IPS-20b (cell line): ENCODE data around the gene TEX38.
"Not testable (repeated sequence)": the region's sequence is repeated elsewhere in the genome, so short reads cannot be mapped to it uniquely, and the experiment has no call there.

Experiments
- H3K27ac ChIP-seq: one replicate; pipeline ENCODE4 v1.5.1; 2013; ENCODE audit warnings: low read length
- H3K27me3 ChIP-seq: 2 replicates; pipeline ENCODE4 v1.6.1; 2013; ENCODE audit warnings: mild to moderate bottlenecking, low read length, inconsistent platforms; ENCODE audit not compliant: insufficient read depth
- H3K36me3 ChIP-seq: 2 replicates; pipeline ENCODE4 v1.6.1; 2013; ENCODE audit warnings: low read depth, mild to moderate bottlenecking, inconsistent platforms, low read length, moderate library complexity; ENCODE audit not compliant: insufficient read depth
- H3K4me1 ChIP-seq: 2 replicates; pipeline ENCODE4 v1.6.1; 2013; ENCODE audit warnings: mild to moderate bottlenecking, control low read depth, inconsistent platforms, low read length, moderate library complexity; ENCODE audit not compliant: insufficient read depth
- H3K4me3 ChIP-seq: 2 replicates; pipeline ENCODE4 v1.5.1; 2013; ENCODE audit warnings: mild to moderate bottlenecking, low read length, inconsistent platforms
- H3K9ac ChIP-seq: 2 replicates; pipeline ENCODE4 v1.6.1; 2013; ENCODE audit warnings: low read depth, mild to moderate bottlenecking, inconsistent platforms, low read length, moderate library complexity
- H3K9me3 ChIP-seq: 2 replicates; pipeline ENCODE4 v1.6.1; 2013; ENCODE audit warnings: mild to moderate bottlenecking, low read depth, low read length, inconsistent platforms; ENCODE audit not compliant: insufficient read depth

Gene TEX38

DNA sequence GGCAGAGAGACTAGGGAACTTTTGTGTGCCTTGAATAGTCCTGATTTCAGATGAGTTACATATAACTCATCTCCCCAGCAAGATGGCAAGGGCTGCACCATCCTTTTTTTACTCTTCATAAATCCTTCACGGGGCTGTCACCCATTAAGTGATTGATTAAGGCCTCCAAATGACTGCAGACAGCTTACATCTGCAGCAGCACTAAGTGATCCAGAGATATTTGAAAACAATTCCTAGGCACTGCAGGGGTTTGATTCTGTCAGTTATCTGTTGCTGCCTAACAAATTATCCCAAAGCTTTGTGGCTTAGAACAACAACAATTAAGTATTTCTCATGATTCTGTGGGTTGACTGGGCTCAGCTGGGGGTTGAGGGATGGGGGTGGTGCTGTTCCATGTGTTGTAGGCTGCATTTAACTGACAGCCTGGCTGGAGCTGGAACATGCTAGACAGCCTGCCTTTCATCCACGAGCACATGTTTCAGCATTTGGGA is 19.3 kb downstream of the TEX38 start:
- H3K36me3 ChIP-seq, result peaks cover 87% of the 10 kb centered on the region
- H3K27me3 ChIP-seq, result no peaks in the 10 kb centered on the region
- no peaks in the 10 kb centered on the region for H3K4me1 ChIP-seq
- no peaks in the 10 kb centered on the region for H3K9me3 ChIP-seq
- H3K4me3 ChIP-seq, result no peak overlapping the region
- H3K9ac ChIP-seq, result no peak overlapping the region
- no peak overlapping the region for H3K27ac ChIP-seq

DNA sequence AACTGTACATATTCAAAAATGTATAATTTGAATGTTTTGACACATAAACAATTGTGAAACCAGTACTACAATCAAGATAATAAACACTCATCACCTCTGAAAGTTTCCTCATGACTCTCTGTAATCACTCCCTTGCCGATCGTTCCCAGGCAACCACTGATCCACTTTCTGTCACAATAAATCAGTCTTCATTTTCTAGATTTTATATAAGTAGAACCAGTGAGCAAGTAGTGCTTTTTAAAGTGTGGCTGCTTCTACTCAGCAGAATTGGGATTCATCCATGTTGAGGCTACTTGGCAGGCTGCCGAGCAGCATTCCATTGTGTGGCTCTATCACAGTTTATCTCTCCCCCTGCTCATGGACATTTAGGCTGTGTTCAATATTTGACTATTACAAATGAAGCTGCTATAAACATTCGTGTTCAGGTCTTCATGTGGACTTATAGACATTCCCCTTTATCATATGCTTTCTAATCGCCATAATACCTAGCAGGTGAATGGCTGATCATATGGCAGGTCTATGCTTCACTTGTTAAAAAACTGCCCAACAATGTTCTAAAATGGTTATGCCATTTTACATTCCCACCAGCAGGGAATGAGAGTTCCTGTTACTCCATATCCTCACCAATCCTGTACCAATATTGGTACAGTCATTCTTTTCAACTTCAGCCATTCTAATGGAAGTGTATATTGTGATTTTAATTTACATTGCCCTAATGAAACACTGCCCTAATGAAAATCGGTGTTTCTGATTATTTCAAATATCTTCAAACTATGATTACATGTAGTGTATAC is 20.5 kb downstream of the TEX38 start:
- H3K9ac ChIP-seq, result no peak overlapping the region
- no peaks in the 10 kb centered on the region for H3K9me3 ChIP-seq
- H3K27ac ChIP-seq, result no peak overlapping the region
- H3K4me1 ChIP-seq, result no peaks in the 10 kb centered on the region
- no peak overlapping the region for H3K4me3 ChIP-seq
- peaks cover 84% of the 10 kb centered on the region for H3K36me3 ChIP-seq
- H3K27me3 ChIP-seq, result no peaks in the 10 kb centered on the region

GRCh38 chr1:46692811-46693770 is 21.4 kb downstream of the TEX38 start:
- H3K27ac ChIP-seq, result no peak overlapping the region
- no peaks in the 10 kb centered on the region for H3K4me1 ChIP-seq
- H3K27me3 ChIP-seq, result no peaks in the 10 kb centered on the region
- no peak overlapping the region for H3K9ac ChIP-seq
- H3K4me3 ChIP-seq, result no peak overlapping the region
- peaks cover 80% of the 10 kb centered on the region for H3K36me3 ChIP-seq
- H3K9me3 ChIP-seq, result no peaks in the 10 kb centered on the region

DNA sequence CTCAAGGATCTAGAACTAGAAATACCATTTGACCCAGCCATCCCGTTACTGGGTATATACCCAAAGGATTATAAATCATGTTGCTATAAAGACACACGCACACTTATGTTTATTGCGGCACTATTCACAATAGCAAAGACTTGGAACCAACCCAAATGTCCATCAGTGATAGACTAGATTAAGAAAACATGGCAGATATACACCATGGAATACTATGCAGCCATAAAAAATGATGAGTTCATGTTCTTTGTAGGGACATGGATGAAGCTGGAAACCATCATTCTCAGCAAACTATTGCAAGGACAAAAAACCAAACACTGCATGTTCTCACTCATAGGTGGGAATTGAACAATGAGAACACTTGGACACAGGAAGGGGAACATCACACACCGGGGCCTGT is 23.0 kb downstream of the TEX38 start:
- not testable (repeated sequence) for H3K27me3 ChIP-seq, H3K9me3 ChIP-seq, H3K9ac ChIP-seq, H3K4me1 ChIP-seq, H3K27ac ChIP-seq, H3K4me3 ChIP-seq
- H3K36me3 ChIP-seq, result peaks cover 67% of the 10 kb centered on the region

GRCh38 chr1:46697053-46697452 is 25.4 kb downstream of the TEX38 start:
- H3K9me3 ChIP-seq, result no peaks in the 10 kb centered on the region
- no peak overlapping the region for H3K9ac ChIP-seq
- H3K27me3 ChIP-seq, result no peaks in the 10 kb centered on the region
- H3K4me3 ChIP-seq, result no peak overlapping the region
- peaks cover 60% of the 10 kb centered on the region for H3K36me3 ChIP-seq
- H3K27ac ChIP-seq, result no peak overlapping the region
- no peaks in the 10 kb centered on the region for H3K4me1 ChIP-seq

GRCh38 chr1:46699666-46700065 is 28.0 kb downstream of the TEX38 start:
- peaks cover 67% of the 10 kb centered on the region for H3K36me3 ChIP-seq
- no peaks in the 10 kb centered on the region for H3K4me1 ChIP-seq
- H3K4me3 ChIP-seq, result no peak overlapping the region

GRCh38 chr1:46703927-46704641 is 32.4 kb downstream of the TEX38 start:
- Histone ChIP-seq H3K9ac (no peak overlapping the region), H3K27ac (no peak overlapping the region), H3K36me3 (peaks cover 83% of the 10 kb centered on the region), H3K27me3 (no peaks in the 10 kb centered on the region), H3K9me3 (no peaks in the 10 kb centered on the region), H3K4me1 (no peaks in the 10 kb centered on the region), H3K4me3 (no peak overlapping the region)

More at GRCh38 chr1:46699666-46700065, 28.0 kb downstream of the TEX38 start:
- no peak overlapping the region for H3K9ac ChIP-seq
- no peak overlapping the region for H3K27ac ChIP-seq
- no peaks in the 10 kb centered on the region for H3K9me3 ChIP-seq
- no peaks in the 10 kb centered on the region for H3K27me3 ChIP-seq

GRCh38 chr1:46705408-46705807 is 33.8 kb downstream of the TEX38 start:
- no peak overlapping the region for H3K4me3 ChIP-seq
- H3K27me3 ChIP-seq, result no peaks in the 10 kb centered on the region
- H3K27ac ChIP-seq, result no peak overlapping the region
- no peaks in the 10 kb centered on the region for H3K4me1 ChIP-seq
- no peak overlapping the region for H3K9ac ChIP-seq
- H3K36me3 ChIP-seq, result peaks cover 84% of the 10 kb centered on the region
- no peaks in the 10 kb centered on the region for H3K9me3 ChIP-seq

GRCh38 chr1:46708121-46708520 is 36.5 kb downstream of the TEX38 start:
- Histone ChIP-seq H3K27me3 (no peaks in the 10 kb centered on the region), H3K4me1 (no peaks in the 10 kb centered on the region), H3K36me3 (peaks cover 88% of the 10 kb centered on the region), H3K9ac (no peak overlapping the region), H3K4me3 (no peak overlapping the region), H3K27ac (no peak overlapping the region), H3K9me3 (no peaks in the 10 kb centered on the region)

DNA sequence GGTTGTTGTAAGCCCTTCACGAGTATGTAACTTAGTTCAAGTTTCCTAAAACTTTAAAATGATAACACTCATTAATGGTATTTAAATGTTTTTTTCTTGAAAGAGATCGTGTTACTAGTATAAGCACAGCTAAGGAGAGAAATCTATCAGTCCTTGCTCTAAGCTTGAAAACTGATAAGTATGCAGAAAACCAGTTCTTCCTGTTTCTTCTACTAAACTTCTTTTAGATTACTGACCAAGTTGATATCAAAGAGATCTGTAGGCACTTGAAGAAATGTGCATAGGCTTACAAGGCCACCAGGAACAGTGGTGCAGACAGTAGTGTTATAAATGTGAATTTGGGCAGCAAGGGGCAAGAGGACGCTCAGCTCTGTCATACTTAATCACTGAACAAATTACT is 43.3 kb downstream of the TEX38 start:
- H3K36me3 ChIP-seq, result peaks cover 58% of the 10 kb centered on the region
- H3K4me3 ChIP-seq, result no peak overlapping the region
- H3K9ac ChIP-seq, result no peak overlapping the region
- no peak overlapping the region for H3K27ac ChIP-seq
- peaks cover 16% of the 10 kb centered on the region for H3K4me1 ChIP-seq
- H3K27me3 ChIP-seq, result no peaks in the 10 kb centered on the region
- H3K9me3 ChIP-seq, result no peaks in the 10 kb centered on the region

- Histone ChIP-seq H3K4me1 (peaks cover 16% of the 10 kb centered on the region), H3K9ac (peak overlapping the region; percentile 87; the same call in 1 of the 2 replicates), H3K27me3 (no peaks in the 10 kb centered on the region), H3K9me3 (no peaks in the 10 kb centered on the region), H3K27ac (no peak overlapping the region), H3K36me3 (peaks cover 34% of the 10 kb centered on the region), H3K4me3 (peak overlapping the region; percentile 92)
Observed at GRCh38 chr1:46717654-46718053, 46.0 kb downstream of the TEX38 start.
